Nephron (organoid): Measurements from ENCODE around the gene STXBP2.

Source experiments
- H3K27ac Mint-ChIP-seq, 3 experiments: 2 replicates each; pipeline ENCODE4 v1.8.0; 2020; ENCODE audit warnings: mixed read lengths in 3 of 3, mild to moderate bottlenecking in 2 of 3, moderate library complexity in 1 of 3
- H3K27me3 Mint-ChIP-seq: 2 replicates; pipeline ENCODE4 v1.8.0; 2021; ENCODE audit warnings: low read depth, mild to moderate bottlenecking, moderate library complexity, mixed read lengths
- H3K36me3 Mint-ChIP-seq: 2 replicates; pipeline ENCODE4 v1.8.0; 2020; ENCODE audit warnings: low read depth, mixed read lengths
- H3K4me1 Mint-ChIP-seq: 2 replicates; pipeline ENCODE4 v1.8.0; 2020; ENCODE audit warnings: mixed read lengths
- H3K4me3 Mint-ChIP-seq, 3 experiments: 2 replicates each; pipeline ENCODE4 v1.8.0; 2020; ENCODE audit warnings: mild to moderate bottlenecking in 3 of 3, mixed read lengths in 3 of 3, moderate library complexity in 2 of 3
- H3K9me3 Mint-ChIP-seq: 2 replicates; pipeline ENCODE4 v1.8.0; 2020; ENCODE audit warnings: mixed read lengths
- TF ChIP-seq, protein P1 (sequence below), 3 experiments: fragments of 200-600 bp; sonication (generic); IDR thresholded peaks; one replicate each; pipeline ENCODE4 v1.5.0; 2021; ENCODE audit warnings: antibody characterized with exemption in 3 of 3; ENCODE audit not compliant: unreplicated experiment in 3 of 3

STXBP2 gene

GRCh38 chr19:7597689-7598088 lies 39.2 kb upstream of the STXBP2 start:
- peak overlapping the region; percentile 79 to 80 (median 80) for H3K4me3 Mint-ChIP-seq
- H3K9me3 Mint-ChIP-seq: no peaks in the 10 kb centered on the region
- H3K4me1 Mint-ChIP-seq: no peaks in the 10 kb centered on the region
- no peak overlapping the region for H3K27ac Mint-ChIP-seq
- H3K27me3 Mint-ChIP-seq: peaks cover 54% of the 10 kb centered on the region
- no peaks in the 10 kb centered on the region for H3K36me3 Mint-ChIP-seq
- TF ChIP-seq, protein P1, sequence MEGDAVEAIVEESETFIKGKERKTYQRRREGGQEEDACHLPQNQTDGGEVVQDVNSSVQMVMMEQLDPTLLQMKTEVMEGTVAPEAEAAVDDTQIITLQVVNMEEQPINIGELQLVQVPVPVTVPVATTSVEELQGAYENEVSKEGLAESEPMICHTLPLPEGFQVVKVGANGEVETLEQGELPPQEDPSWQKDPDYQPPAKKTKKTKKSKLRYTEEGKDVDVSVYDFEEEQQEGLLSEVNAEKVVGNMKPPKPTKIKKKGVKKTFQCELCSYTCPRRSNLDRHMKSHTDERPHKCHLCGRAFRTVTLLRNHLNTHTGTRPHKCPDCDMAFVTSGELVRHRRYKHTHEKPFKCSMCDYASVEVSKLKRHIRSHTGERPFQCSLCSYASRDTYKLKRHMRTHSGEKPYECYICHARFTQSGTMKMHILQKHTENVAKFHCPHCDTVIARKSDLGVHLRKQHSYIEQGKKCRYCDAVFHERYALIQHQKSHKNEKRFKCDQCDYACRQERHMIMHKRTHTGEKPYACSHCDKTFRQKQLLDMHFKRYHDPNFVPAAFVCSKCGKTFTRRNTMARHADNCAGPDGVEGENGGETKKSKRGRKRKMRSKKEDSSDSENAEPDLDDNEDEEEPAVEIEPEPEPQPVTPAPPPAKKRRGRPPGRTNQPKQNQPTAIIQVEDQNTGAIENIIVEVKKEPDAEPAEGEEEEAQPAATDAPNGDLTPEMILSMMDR (IDR thresholded peaks at IDR 0.05; ENCODE audit: unreplicated experiment in 3 of 3): no peak

DNA sequence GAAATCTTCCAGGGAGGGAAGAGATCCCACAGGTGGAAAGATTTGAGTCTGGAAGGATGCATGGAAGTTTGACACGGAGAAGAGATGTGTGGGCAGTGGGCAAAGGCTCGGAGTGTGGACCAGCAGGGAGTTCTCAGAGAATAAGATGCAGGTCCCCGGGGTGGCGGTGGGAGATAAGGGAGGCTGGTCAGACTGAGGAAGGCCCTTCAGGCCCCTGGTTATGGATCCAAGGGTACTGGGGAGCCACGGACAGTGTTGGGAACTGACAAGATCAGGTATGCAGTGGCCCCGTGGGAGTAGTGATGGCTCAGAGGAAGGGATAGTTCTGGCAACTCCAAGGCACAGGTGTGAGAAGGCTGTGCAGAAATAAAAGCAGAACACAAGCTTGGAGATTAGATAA lies 38.7 kb upstream of the STXBP2 start:
- TF ChIP-seq, protein P1 (IDR thresholded peaks at IDR 0.05; ENCODE audit: unreplicated experiment in 3 of 3): no peak
- Mint-ChIP-seq H3K4me1 (no peaks in the 10 kb centered on the region), H3K4me3 (peak overlapping the region; percentile 79 to 80 (median 80)), H3K27ac (no peak overlapping the region), H3K27me3 (peaks cover 50% of the 10 kb centered on the region), H3K36me3 (no peaks in the 10 kb centered on the region), H3K9me3 (no peaks in the 10 kb centered on the region)

GRCh38 chr19:7600721-7601120 lies 36.2 kb upstream of the STXBP2 start:
- H3K27me3 Mint-ChIP-seq: peaks cover 27% of the 10 kb centered on the region
- H3K36me3 Mint-ChIP-seq: peaks cover 4% of the 10 kb centered on the region
- H3K4me3 Mint-ChIP-seq: no peak overlapping the region
- no peaks in the 10 kb centered on the region for H3K4me1 Mint-ChIP-seq
- TF ChIP-seq, protein P1 (IDR thresholded peaks at IDR 0.05; ENCODE audit: unreplicated experiment in 3 of 3): no peak
- no peak overlapping the region for H3K27ac Mint-ChIP-seq
- H3K9me3 Mint-ChIP-seq: no peaks in the 10 kb centered on the region

DNA sequence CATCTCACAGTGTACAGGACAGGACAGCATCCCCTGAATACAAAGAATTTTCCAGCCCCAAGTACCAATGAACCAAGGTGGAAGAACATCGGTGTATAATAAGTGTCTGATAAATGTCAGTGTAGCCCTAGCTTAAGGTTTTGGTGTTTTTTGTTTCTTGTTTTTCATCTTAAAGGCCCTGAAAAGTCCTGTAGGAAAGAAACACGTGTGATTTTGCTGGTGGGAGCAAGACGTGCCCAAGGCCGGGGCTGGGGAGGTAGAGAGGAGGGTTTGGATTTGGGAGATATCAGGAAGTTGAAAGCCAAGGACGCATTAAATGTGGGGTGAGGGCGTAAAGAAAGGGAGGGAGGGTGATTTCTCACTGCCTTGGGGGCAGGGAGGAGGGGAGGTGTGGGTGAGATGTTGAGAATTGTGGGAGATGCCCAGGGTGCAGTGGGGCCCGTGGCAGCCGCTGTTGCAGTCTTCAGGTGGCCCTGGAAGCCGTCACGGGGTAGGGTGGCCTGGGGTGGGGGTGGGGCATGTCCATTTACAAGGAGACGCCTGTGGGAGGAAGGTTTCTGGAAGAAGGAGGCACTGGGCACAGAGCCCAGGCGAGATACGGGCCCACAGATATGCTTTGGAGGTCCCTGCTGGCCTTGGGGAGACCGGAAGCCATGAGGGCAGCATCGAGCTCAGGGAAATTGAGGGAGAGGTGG lies 34.5 kb upstream of the STXBP2 start:
- H3K4me1 Mint-ChIP-seq: no peaks in the 10 kb centered on the region
- H3K36me3 Mint-ChIP-seq: peaks cover 4% of the 10 kb centered on the region
- peaks cover 16% of the 10 kb centered on the region for H3K27me3 Mint-ChIP-seq
- TF ChIP-seq, protein P1 (IDR thresholded peaks at IDR 0.05; ENCODE audit: unreplicated experiment in 3 of 3): no peak
- no peak overlapping the region for H3K4me3 Mint-ChIP-seq
- no peak overlapping the region for H3K27ac Mint-ChIP-seq
- no peaks in the 10 kb centered on the region for H3K9me3 Mint-ChIP-seq

GRCh38 chr19:7602935-7603497 lies 33.9 kb upstream of the STXBP2 start:
- no peak overlapping the region for H3K4me3 Mint-ChIP-seq
- peaks cover 4% of the 10 kb centered on the region for H3K36me3 Mint-ChIP-seq
- H3K4me1 Mint-ChIP-seq: no peaks in the 10 kb centered on the region
- no peak overlapping the region for H3K27ac Mint-ChIP-seq
- TF ChIP-seq, protein P1 (IDR thresholded peaks at IDR 0.05; ENCODE audit: unreplicated experiment in 3 of 3): no peak
- H3K27me3 Mint-ChIP-seq: peaks cover 10% of the 10 kb centered on the region
- no peaks in the 10 kb centered on the region for H3K9me3 Mint-ChIP-seq

- TF ChIP-seq, protein P1 (IDR thresholded peaks at IDR 0.05; ENCODE audit: unreplicated experiment in 3 of 3): no peak
- H3K9me3 Mint-ChIP-seq: no peaks in the 10 kb centered on the region
- H3K4me3 Mint-ChIP-seq: no peak overlapping the region
- H3K36me3 Mint-ChIP-seq: peaks cover 4% of the 10 kb centered on the region
- H3K27me3 Mint-ChIP-seq: peaks cover under 1% of the 10 kb centered on the region
- no peaks in the 10 kb centered on the region for H3K4me1 Mint-ChIP-seq
- H3K27ac Mint-ChIP-seq: no peak overlapping the region
Measured at GRCh38 chr19:7603919-7604318, 33.0 kb upstream of the STXBP2 start.
